WTC11 (cell line): ENCODE measurements around the gene MRPL47. TPM values are rescaled to one million over a fixed set of nuclear protein-coding genes. Genes with fewer than 3 reads are reported as not detected.

Experiments used
- total RNA-seq: library from RNA; stranded (reverse); gene quantifications from 3 replicates; pipeline ENCODE4 v1.2.3, GENCODE V29; 2021
- TF ChIP-seq, protein P1 (sequence below): sonication (generic); formaldehyde crosslinking; IDR thresholded peaks from 2 replicates; pipeline ENCODE4 v1.8.1; 2022; ENCODE audit warnings: mild to moderate bottlenecking, missing genetic modification reagents, moderate library complexity, borderline replicate concordance

Gene MRPL47
- total RNA-seq, 1 experiment from 2014 or later: 68.9 TPM

- TF ChIP-seq, protein P1, sequence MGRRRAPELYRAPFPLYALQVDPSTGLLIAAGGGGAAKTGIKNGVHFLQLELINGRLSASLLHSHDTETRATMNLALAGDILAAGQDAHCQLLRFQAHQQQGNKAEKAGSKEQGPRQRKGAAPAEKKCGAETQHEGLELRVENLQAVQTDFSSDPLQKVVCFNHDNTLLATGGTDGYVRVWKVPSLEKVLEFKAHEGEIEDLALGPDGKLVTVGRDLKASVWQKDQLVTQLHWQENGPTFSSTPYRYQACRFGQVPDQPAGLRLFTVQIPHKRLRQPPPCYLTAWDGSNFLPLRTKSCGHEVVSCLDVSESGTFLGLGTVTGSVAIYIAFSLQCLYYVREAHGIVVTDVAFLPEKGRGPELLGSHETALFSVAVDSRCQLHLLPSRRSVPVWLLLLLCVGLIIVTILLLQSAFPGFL (CRISPR knock-in tag): no peak
Observed at GRCh38 chr3:179541094-179541493, 63.3 kb downstream of the MRPL47 start (continued).

Other genes starting within 250 kb of the MRPL47 start
- gene GNB4, start 153.2 kb downstream of the MRPL47 start, total RNA-seq: 33.8 to 38.2 TPM (median 36.7 TPM) in 3 replicates
- gene ACTL6A, start 41.7 kb downstream of the MRPL47 start, total RNA-seq: 71.6 to 82.9 TPM (median 74.6 TPM) in 3 replicates
- 95.6 to 114 TPM (median 104 TPM) in 3 replicates for gene NDUFB5, start 156 bp upstream of the MRPL47 start, total RNA-seq
- 24.8 to 27.2 TPM (median 26.8 TPM) in 3 replicates for gene USP13, start 48.4 kb upstream of the MRPL47 start, total RNA-seq